ENCODE measurements around the gene PNPLA7.
"Not testable (repeated sequence)": the region's sequence is repeated elsewhere in the genome, so short reads cannot be mapped to it uniquely, and the experiment has no call there.

PNPLA7 gene

DNA sequence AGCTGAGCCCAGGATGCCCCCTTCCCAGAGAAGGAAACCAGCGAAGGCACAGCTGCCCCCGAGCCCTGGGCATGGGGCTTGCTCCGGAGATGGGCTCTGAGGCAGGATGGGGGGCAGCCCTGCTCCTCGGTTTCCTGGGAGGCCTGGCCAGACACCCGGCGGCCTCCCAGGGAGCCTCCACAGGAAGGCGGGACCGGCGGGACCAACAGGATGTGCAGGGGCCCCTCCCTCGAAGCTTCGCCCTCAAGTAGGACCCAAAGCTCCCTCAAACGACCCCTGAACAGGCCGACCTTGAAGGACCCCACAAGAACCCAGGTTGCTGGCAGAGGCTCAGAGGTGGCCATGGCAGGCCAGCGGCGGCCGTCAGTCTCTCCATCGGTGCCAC, 138.9 kb downstream of the PNPLA7 start:
- no peak for DNase-seq

DNA sequence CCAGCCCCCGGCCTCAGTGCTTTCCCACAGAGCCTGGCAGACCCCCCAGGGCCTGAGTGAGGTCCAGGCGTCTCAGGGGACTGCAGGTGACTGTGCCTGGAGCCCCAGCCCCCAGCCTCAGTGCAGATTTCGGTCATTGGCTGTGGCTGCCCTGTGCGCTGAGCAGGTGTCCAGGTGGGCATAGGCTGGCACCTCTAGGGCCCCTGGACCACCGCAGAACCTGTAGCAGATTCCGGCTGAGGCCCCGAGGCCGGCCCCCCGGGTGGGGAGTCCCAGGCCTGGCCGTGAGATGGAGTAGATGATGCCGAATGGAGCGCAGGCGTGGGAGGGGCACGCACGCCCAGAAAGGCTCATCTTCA, 139.3 kb downstream of the PNPLA7 start:
- no peak for DNase-seq

DNA sequence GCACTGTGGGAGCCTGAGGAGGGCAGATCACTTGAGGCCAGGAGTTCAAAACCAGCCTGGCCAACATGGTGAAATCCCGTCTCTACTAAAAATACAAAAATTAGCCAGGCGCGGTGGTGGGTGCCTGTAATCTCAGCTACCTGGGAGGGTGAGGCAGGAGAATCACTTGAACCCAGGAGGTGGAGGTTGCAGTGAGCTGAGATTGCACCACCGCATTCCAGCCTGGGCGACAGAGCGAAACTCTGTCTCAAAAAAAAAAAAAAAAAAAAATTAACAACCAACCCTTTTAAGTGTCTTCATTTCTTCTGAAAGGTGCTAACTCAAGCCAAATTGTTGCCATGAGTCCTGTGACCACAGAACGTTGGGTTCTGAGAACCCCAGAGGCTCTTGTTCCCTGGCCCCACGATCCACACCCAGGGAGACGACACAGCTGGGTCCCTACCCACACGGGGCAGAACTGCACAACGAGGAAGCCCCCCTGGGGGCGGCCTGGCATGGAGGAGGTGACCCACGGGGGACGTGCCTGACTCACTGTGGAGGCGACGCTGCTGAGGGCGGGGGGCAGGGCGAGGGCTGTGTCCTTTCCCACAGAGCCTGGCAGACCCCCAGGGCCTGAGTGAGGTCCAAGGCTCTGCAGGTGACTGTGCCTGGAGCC, 139.8 kb downstream of the PNPLA7 start:
- not testable (repeated sequence) for DNase-seq

Measured in activated CD4-positive, alpha-beta T cell treated with anti-CD3 and anti-CD28 coated beads for 4 hours (primary cell).